Stimulated activated naive B cell treated with anti-CD40 and anti-IgM and Interleukin-4, amounts not matched to agents 10 μg/mL and 1 μg/mL and 100 μg/mL, for 72 hours (primary cell): ENCODE measurements around the gene MTA1.

Experiments
- ATAC-seq, 2 donors: fragments of 150-1000 bp; cut with Tn5 transposase; replicated peaks; 2 replicates each; pipeline ENCODE4 v1.10.0; 2021; ENCODE audit warnings: moderate library complexity in 1 of 2
- DNase-seq: peaks from one replicate; pipeline ENCODE4 v3.0.0; 2021
- H3K27ac Mint-ChIP-seq: one replicate; pipeline ENCODE4 v1.8.0; 2022; ENCODE audit warnings: mild to moderate bottlenecking, mixed read lengths
- H3K27me3 Mint-ChIP-seq, 2 donors: one replicate each; pipeline ENCODE4 v1.8.0; 2022; ENCODE audit warnings: mixed read lengths in 2 of 2
- H3K36me3 Mint-ChIP-seq, 2 donors: one replicate each; pipeline ENCODE4 v1.8.0; 2022; ENCODE audit warnings: mixed read lengths in 2 of 2, mild to moderate bottlenecking in 1 of 2
- H3K4me1 Mint-ChIP-seq, 2 donors: one replicate each; pipeline ENCODE4 v1.8.0; 2022; ENCODE audit warnings: mixed read lengths in 2 of 2, mild to moderate bottlenecking in 1 of 2
- H3K4me3 Mint-ChIP-seq, 2 donors: one replicate each; pipeline ENCODE4 v1.8.0; 2022; ENCODE audit warnings: mild to moderate bottlenecking in 2 of 2, mixed read lengths in 2 of 2, moderate library complexity in 1 of 2
- H3K9me3 Mint-ChIP-seq, 2 donors: one replicate each; pipeline ENCODE4 v1.8.0; 2022; ENCODE audit warnings: mixed read lengths in 2 of 2, mild to moderate bottlenecking in 1 of 2

The MTA1 gene

DNA sequence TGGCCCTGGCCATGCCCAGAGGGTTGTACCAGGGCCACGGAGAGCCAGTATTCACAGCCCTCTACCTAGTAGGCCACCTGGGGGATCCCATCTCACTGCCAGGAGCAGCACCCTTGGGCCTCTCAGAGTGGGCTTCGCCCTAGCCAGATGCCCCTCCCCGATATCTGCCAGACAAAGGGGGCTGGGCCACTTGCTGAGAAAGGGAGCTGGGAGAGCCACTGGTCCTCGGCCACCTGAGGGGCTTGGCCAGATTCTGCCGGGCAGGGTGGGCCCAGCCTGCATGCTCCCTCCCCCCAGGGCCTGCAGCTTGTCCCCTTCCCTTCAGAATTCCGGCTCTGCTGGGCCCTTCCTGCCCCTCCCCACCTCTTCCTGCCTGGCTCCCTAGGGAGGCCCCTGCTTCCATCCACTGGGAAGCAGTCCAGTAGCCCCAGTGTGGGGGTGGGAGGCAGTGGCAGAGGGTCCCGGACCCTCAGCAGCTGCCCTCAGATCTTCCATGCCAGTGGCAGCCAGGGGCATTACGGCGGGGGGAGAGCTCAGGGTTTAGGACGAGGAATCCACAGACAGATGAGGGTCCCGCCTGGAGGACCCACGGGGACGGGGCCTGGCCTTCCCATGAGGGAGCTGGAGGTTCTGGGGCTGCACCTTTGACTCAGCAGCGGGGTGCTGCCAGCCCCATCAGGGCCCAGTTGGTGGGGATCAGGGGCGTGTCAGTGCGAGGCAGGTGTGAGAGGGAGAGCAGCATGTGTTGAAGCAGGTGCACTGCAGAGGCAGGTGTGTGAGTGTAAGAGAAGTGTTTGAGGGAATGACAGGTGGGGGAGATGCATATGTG lies 57.4 kb downstream of the MTA1 start:
- DNase-seq (no peak), ATAC-seq (no peak)
- H3K9me3 Mint-ChIP-seq = peaks cover 2 to 4% of the 10 kb centered on the region in 2 donors
- peak overlapping the region; percentile 35 to 58 for H3K4me3 Mint-ChIP-seq
- peaks cover 3 to 4% of the 10 kb centered on the region in 2 donors for H3K36me3 Mint-ChIP-seq
- peak overlapping the region; percentile 81 for H3K27ac Mint-ChIP-seq
- peaks cover 35 to 53% of the 10 kb centered on the region in 2 donors for H3K4me1 Mint-ChIP-seq
- H3K27me3 Mint-ChIP-seq = peaks cover 18 to 22% of the 10 kb centered on the region in 2 donors

DNA sequence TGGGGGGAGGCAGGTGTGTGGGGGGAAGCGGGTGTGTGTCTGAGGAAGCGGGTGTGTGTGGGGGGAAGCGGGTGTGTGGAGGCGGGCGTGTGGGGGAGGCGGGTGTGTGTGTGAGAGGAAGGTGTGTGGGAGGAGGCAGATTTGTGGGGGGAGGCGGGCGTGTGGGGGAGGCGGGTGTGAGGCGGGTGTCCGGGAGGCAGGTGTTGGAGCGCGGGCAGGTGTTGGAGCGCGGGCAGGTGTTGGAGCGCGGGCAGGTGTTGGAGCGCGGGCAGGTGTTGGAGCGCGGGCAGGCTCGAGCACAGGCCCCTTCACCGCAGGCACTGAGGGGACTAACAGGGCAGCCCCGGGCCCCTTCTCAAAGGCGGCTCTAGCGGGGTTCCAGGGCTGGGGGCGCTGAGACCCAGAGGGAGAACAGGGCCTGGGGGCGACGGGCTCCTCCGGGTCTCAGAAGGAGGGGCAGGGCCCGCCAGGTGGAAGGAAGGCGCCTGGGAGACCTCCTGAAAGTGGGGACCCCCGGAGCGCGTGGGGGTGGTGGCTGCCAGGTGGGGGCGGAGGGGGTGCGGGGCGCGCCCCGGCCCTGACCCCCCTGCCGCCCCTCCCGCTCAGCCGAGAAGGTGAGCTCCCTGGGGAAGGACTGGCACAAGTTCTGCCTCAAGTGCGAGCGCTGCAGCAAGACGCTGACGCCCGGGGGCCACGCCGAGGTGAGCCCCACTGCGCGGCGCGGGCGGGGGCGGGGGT lies 58.2 kb downstream of the MTA1 start:
- Mint-ChIP-seq H3K27ac (no peak overlapping the region), H3K4me3 (peak overlapping the region in 1 of 2 donors; percentile 35), H3K4me1 (peaks cover 41 to 60% of the 10 kb centered on the region in 2 donors), H3K27me3 (peaks cover 18 to 22% of the 10 kb centered on the region in 2 donors), H3K36me3 (peaks cover 3 to 4% of the 10 kb centered on the region in 2 donors), H3K9me3 (peaks cover 2 to 4% of the 10 kb centered on the region in 2 donors)
- DNase-seq (no peak), ATAC-seq (no peak)

GRCh38 chr14:105478398-105479251 lies 59.0 kb downstream of the MTA1 start:
- DNase-seq (no peak), ATAC-seq (no peak)
- H3K9me3 Mint-ChIP-seq = peaks cover 2 to 4% of the 10 kb centered on the region in 2 donors
- no peak overlapping the region for H3K4me3 Mint-ChIP-seq
- no peak overlapping the region for H3K27ac Mint-ChIP-seq
- H3K36me3 Mint-ChIP-seq = peaks cover 3 to 4% of the 10 kb centered on the region in 2 donors
- H3K27me3 Mint-ChIP-seq = peaks cover 18 to 22% of the 10 kb centered on the region in 2 donors
- peaks cover 42 to 62% of the 10 kb centered on the region in 2 donors for H3K4me1 Mint-ChIP-seq

DNA sequence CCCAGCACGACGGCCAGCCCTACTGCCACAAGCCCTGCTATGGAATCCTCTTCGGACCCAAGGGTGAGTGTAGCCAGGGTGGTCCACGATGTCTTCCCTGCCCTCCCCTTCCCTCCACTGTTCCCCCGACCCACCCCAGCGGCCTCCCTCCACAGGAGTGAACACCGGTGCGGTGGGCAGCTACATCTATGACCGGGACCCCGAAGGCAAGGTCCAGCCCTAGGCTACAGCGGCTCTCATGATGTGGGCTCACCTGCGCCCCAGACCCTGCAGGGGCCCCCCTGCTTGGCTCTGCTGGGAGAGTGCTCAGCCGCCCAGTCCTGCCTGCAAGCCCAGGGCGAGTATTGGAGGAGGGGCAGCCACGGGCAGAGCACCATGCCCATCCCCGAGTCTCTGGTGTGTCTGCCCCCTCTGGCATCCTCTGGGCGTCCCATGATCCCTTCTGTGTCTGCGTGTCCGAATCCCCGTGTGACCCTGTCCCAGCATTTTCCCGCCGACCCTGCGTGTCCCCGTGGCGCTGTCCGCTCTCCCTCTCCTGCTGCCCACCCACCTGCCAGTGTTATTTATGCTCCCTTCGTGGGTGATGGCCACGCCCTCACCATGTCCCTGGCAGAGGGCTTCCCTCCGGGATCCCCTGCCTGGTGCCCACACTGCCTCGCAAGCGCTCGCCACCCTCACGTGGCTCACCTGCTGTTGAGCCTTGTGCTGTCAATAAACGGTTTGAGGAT lies 60.0 kb downstream of the MTA1 start:
- ATAC-seq (no peak), DNase-seq (no peak)
- peaks cover 3 to 4% of the 10 kb centered on the region in 2 donors for H3K36me3 Mint-ChIP-seq
- peaks cover 18 to 22% of the 10 kb centered on the region in 2 donors for H3K27me3 Mint-ChIP-seq
- H3K4me3 Mint-ChIP-seq = peak overlapping the region; percentile 45 to 55
- peak overlapping the region; percentile 65 for H3K27ac Mint-ChIP-seq
- peaks cover 49 to 68% of the 10 kb centered on the region in 2 donors for H3K4me1 Mint-ChIP-seq
- peaks cover 2 to 4% of the 10 kb centered on the region in 2 donors for H3K9me3 Mint-ChIP-seq

GRCh38 chr14:105480199-105480746 lies 60.6 kb downstream of the MTA1 start:
- Mint-ChIP-seq H3K9me3 (peaks cover 2 to 4% of the 10 kb centered on the region in 2 donors), H3K4me1 (peaks cover 52 to 75% of the 10 kb centered on the region in 2 donors), H3K36me3 (peaks cover 3 to 4% of the 10 kb centered on the region in 2 donors), H3K4me3 (peak overlapping the region in 1 of 2 donors; percentile 83), H3K27ac (peak overlapping the region; percentile 99), H3K27me3 (peaks cover 18 to 22% of the 10 kb centered on the region in 2 donors)
- DNase-seq (no peak), ATAC-seq (no peak)

DNA sequence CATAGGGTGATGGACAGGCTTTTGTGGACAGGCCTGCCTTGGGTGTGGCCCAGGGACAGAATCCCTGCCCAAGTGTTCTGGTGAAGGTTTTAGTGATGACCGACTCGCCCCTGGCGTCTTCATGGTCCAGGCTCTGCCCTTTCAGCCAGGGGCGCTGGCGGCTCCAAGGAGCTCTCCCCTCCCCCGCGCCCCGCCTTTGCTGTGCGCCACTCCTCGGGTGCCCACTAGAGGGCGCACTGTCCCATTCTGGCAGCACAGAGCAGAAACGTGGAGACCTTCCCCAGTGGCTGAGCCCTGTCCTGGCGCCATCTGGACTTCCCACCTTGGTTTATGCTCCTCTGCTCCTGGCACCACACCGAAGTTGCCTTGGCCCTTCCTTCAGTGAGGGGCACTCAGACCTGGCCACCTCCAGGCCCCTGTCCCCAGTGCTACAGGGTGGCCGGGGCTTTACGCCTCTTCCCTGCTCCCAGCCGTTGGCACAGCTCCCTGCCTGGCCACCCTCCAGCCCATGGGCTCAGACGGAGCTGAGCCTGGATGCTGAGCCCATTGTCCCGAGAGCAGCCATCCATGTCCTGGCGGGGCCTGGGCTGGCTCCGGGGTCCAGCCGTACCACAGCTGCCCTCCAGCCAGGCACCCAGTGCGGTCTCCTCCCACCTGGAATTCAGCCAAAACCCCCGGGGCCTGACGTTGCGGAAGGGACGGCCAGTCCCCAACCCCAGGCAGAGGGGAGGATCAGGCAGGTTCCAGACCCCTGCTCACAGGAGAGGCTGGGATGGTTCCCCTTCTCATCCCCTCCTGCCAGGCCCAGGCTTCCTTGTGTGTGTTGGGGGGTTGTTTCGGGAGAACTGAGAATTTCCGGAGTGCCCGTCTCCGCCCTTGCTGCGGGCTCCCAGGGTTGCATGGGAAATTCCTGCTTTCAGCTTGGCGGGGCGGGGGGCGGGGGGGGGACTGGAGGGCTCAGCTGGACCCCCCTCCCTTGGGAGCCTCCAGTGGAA lies 61.5 kb downstream of the MTA1 start:
- peak; percentile 62 to 69 for ATAC-seq
- peak overlapping the region; percentile 82 to 83 for H3K4me3 Mint-ChIP-seq
- H3K27me3 Mint-ChIP-seq = peaks cover 18 to 22% of the 10 kb centered on the region in 2 donors
- H3K27ac Mint-ChIP-seq = peak overlapping the region; percentile 99
- DNase-seq = peak; percentile 85
- H3K4me1 Mint-ChIP-seq = peaks cover 59 to 78% of the 10 kb centered on the region in 2 donors
- H3K36me3 Mint-ChIP-seq = peaks cover 3 to 4% of the 10 kb centered on the region in 2 donors
- peaks cover 2 to 4% of the 10 kb centered on the region in 2 donors for H3K9me3 Mint-ChIP-seq

- Mint-ChIP-seq H3K27me3 (peaks cover 13 to 15% of the 10 kb centered on the region in 2 donors), H3K27ac (peak overlapping the region; percentile 99), H3K36me3 (peaks cover 3 to 4% of the 10 kb centered on the region in 2 donors), H3K4me1 (peaks cover 57 to 86% of the 10 kb centered on the region in 2 donors), H3K4me3 (peak overlapping the region; percentile 82 to 83), H3K9me3 (peaks cover 2 to 4% of the 10 kb centered on the region in 2 donors)
- peak; percentile 91 for DNase-seq
- ATAC-seq = peak; percentile 62 to 64
These were observed 62.3 kb downstream of the MTA1 start for GRCh38 chr14:105481886-105482457.

DNA sequence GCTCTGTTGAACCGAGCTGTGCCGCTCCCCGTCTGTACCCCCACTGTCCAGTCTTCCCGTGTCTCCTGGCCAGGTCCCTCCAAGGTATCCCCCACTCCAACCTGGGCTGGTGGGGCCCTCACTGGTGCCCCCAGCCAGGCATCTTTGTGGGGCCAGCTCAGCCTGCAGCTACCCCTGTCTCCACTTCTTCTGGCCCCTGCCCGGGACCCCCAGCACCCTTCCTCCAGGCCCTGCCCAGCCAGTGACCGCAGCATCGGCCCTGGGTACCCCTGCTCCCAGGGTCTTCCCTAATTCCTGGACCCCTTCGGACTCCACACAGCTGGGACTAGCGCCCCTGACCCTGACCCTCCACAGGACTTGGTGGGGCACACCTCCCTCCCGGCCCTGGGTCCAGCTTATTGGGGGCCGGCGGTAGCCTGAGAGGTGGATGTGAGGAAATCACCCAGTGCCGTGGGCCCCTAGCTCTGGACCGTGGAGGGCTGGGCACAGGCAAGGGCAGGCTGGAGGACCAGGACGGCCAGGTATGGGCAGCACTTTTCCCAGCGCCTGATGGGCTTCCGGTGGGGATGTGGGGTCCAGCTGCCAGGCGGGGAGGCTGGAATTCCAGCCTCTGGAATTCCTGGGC lies 63.0 kb downstream of the MTA1 start:
- peaks cover 51 to 80% of the 10 kb centered on the region in 2 donors for H3K4me1 Mint-ChIP-seq
- H3K4me3 Mint-ChIP-seq = peak overlapping the region; percentile 82 to 83
- H3K27ac Mint-ChIP-seq = peak overlapping the region; percentile 99
- DNase-seq (no peak), ATAC-seq (no peak)
- peaks cover 7 to 8% of the 10 kb centered on the region in 2 donors for H3K27me3 Mint-ChIP-seq
- no peaks in the 10 kb centered on the region for H3K36me3 Mint-ChIP-seq
- H3K9me3 Mint-ChIP-seq = no peaks in the 10 kb centered on the region

GRCh38 chr14:105483300-105484068 lies 63.9 kb downstream of the MTA1 start:
- H3K27me3 Mint-ChIP-seq = peaks cover 6% of the 10 kb centered on the region in 2 donors
- H3K27ac Mint-ChIP-seq = peak overlapping the region; percentile 99
- no peak for ATAC-seq
- no peak for DNase-seq
- peaks cover 57 to 85% of the 10 kb centered on the region in 2 donors for H3K4me1 Mint-ChIP-seq
- peaks cover 2 to 7% of the 10 kb centered on the region in 2 donors for H3K36me3 Mint-ChIP-seq
- H3K4me3 Mint-ChIP-seq = no peak overlapping the region
- no peaks in the 10 kb centered on the region for H3K9me3 Mint-ChIP-seq

- no peak overlapping the region for H3K4me3 Mint-ChIP-seq
- DNase-seq = no peak
- peak overlapping the region; percentile 66 for H3K27ac Mint-ChIP-seq
- H3K9me3 Mint-ChIP-seq = no peaks in the 10 kb centered on the region
- peaks cover 61 to 92% of the 10 kb centered on the region in 2 donors for H3K4me1 Mint-ChIP-seq
- H3K27me3 Mint-ChIP-seq = peaks cover 6% of the 10 kb centered on the region in 2 donors
- no peak for ATAC-seq
- peaks cover 7 to 12% of the 10 kb centered on the region in 2 donors for H3K36me3 Mint-ChIP-seq
These were observed 64.7 kb downstream of the MTA1 start for GRCh38 chr14:105484069-105484996.
